Ascending aorta (tissue), 2 donors: ENCODE data around the gene ZFR2. TPM values are rescaled to one million over a fixed set of nuclear protein-coding genes. Genes with fewer than 3 reads are reported as not detected.
A peak's percentile ranks its signal among the peaks of the same experiment; 100 is the strongest.

Experiments
- DNase-seq, 2 donors: peaks; one replicate each; pipeline ENCODE4 v3.0.0-alpha.2; 2019; ENCODE audit warnings: low spot score in 2 of 2
- H3K27ac ChIP-seq, 2 donors: fragments of 200-600 bp; sonication (generic); one replicate each; pipeline ENCODE4 v1.5.1; 2016 to 2017; ENCODE audit warnings: mild to moderate bottlenecking in 1 of 2
- H3K27me3 ChIP-seq: fragments of 200-600 bp; sonication (generic); one replicate; pipeline ENCODE4 v1.5.1; 2017
- H3K36me3 ChIP-seq, 2 donors: fragments of 200-600 bp; sonication (generic); one replicate each; pipeline ENCODE4 v1.5.1; 2016
- H3K4me1 ChIP-seq, 2 donors: fragments of 200-600 bp; sonication (generic); one replicate each; pipeline ENCODE4 v1.5.1; 2016 to 2017; ENCODE audit warnings: mild to moderate bottlenecking in 1 of 2
- H3K4me3 ChIP-seq, 2 donors: fragments of 200-600 bp; sonication (generic); one replicate each; pipeline ENCODE4 v1.5.1; 2016 to 2017; ENCODE audit warnings: mild to moderate bottlenecking in 1 of 2
- H3K9me3 ChIP-seq, 2 donors: fragments of 200-600 bp; sonication (generic); one replicate each; pipeline ENCODE4 v1.5.1; 2016
- CTCF ChIP-seq, 3 experiments: fragments of 200-600 bp in 2 of 3; fragments of 450-650 bp in 1 of 3; sonication (generic) in 2 of 3; IDR thresholded peaks; one replicate each; pipeline ENCODE4 v1.5.1; 2016 to 2019; ENCODE audit warnings: antibody characterized with exemption in 3 of 3, mild to moderate bottlenecking in 1 of 3, moderate library complexity in 1 of 3
- intact Hi-C: fragments of 100-400 bp; cut with DNase I; formaldehyde crosslinking; loops from one replicate; pipeline ENCODE4 v1.15.1; 2023
- total RNA-seq: library from RNA; depleted of rRNA; stranded (reverse); fragments of >200 nt; gene quantifications from one replicate; pipeline ENCODE4 v1.1.0, GENCODE V29; 2016

ZFR2 gene
- total RNA-seq, 1 donor from 2014 or later: not detected

GRCh38 chr19:3788996-3789778 lies 79.7 kb downstream of the ZFR2 start:
- H3K27me3 ChIP-seq: no peaks in the 10 kb centered on the region
- H3K4me1 ChIP-seq: no peaks in the 10 kb centered on the region
- H3K36me3 ChIP-seq: no peaks in the 10 kb centered on the region
- TF ChIP-seq CTCF (IDR thresholded peaks at IDR 0.05): no peak
- intact Hi-C loops: no loop called here
- no peak overlapping the region for H3K4me3 ChIP-seq
- no peaks in the 10 kb centered on the region for H3K9me3 ChIP-seq
- DNase-seq: no peak
- H3K27ac ChIP-seq: no peak overlapping the region

- intact Hi-C loops: no loop called here
- DNase-seq: no peak
- no peaks in the 10 kb centered on the region for H3K4me1 ChIP-seq
- no peaks in the 10 kb centered on the region for H3K36me3 ChIP-seq
- peak within 1 kb of the TSS in 1 of 2 donors; percentile 50 for H3K4me3 ChIP-seq
- TF ChIP-seq CTCF (IDR thresholded peaks at IDR 0.05): no peak
- no peak within 1 kb of the TSS for H3K27ac ChIP-seq
- peaks cover 12 to 17% of the 10 kb centered on the region in 2 donors for H3K9me3 ChIP-seq
- H3K27me3 ChIP-seq: no peaks in the 10 kb centered on the region
Observed at GRCh38 chr19:3785938-3786824, 82.7 kb downstream of the ZFR2 start, which contains the start of gene MATK. Gene MATK (minus strand): TSS chr19:3786381. CDS start chr19:3785135, 1,246 bp downstream.

- TF ChIP-seq CTCF (IDR thresholded peaks at IDR 0.05): no peak
- Histone ChIP-seq H3K4me1 (no peaks in the 10 kb centered on the region), H3K4me3 (peak overlapping the region in 1 of 2 donors; percentile 50), H3K27me3 (no peaks in the 10 kb centered on the region), H3K36me3 (no peaks in the 10 kb centered on the region), H3K27ac (no peak overlapping the region), H3K9me3 (peaks cover 17 to 22% of the 10 kb centered on the region in 2 donors)
- no peak for DNase-seq
- intact Hi-C loops: no loop called here
Observed at GRCh38 chr19:3785451-3785937, 83.3 kb downstream of the ZFR2 start.

GRCh38 chr19:3784607-3785450 lies 84.0 kb downstream of the ZFR2 start:
- no peaks in the 10 kb centered on the region for H3K4me1 ChIP-seq
- intact Hi-C loops: no loop called here
- TF ChIP-seq CTCF (IDR thresholded peaks at IDR 0.05): no peak
- no peak for DNase-seq
- no peak overlapping the region for H3K27ac ChIP-seq
- H3K4me3 ChIP-seq: peak overlapping the region in 1 of 2 donors; percentile 50
- no peaks in the 10 kb centered on the region for H3K36me3 ChIP-seq
- H3K27me3 ChIP-seq: no peaks in the 10 kb centered on the region
- peaks cover 17 to 22% of the 10 kb centered on the region in 2 donors for H3K9me3 ChIP-seq
